Measurements from ENCODE around the gene OSBPL9. TPM values are rescaled to one million over a fixed set of nuclear protein-coding genes. Genes with fewer than 3 reads are reported as not detected.
"Not testable (repeated sequence)": the region's sequence is repeated elsewhere in the genome, so short reads cannot be mapped to it uniquely, and the experiment has no call there.

The OSBPL9 gene
- total RNA-seq, 4 donors from 2014 or later = 56.9 to 110 (median 78.3) TPM

DNA sequence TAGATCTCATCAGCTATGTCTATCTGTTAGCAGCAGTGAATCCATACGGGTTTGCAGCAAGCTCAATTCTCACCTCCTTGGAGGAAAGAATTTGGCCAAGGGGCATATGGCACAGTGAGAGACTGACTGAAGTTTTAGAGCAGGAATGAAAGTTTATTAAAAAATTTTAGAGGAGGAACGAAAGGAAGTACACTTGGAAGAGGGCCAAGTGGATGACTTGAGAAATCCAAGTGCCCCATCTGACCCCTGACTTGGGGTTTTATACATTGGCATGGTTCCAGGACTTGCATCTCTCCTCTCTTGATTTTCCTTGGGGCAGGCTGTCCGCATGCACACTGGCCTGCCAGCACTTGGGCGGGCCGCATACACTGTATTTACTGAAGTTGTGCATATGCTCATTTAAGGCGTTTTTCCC lies 9.2 kb upstream of the OSBPL9 start:
- WGBS, 2 donors (ENCODE audit: low coverage in 1 of 2) = 56 to 64% methylated on average over 5 to 6 of the region's 6 CpGs
- Histone ChIP-seq H3K9me3 (no peaks in the 10 kb centered on the region), H3K27me3 (no peaks in the 10 kb centered on the region), H3K27ac (no peak overlapping the region), H3K36me3 (no peaks in the 10 kb centered on the region), H3K4me3 (no peak overlapping the region), H3K4me1 (peaks cover 0 to 17% (median 0%) of the 10 kb centered on the region in 3 donors)
- ATAC-seq = no peak
- no peak for TF ChIP-seq POLR2A (IDR thresholded peaks at IDR 0.05)
- no peak for TF ChIP-seq EP300 (IDR thresholded peaks at IDR 0.05)

DNA sequence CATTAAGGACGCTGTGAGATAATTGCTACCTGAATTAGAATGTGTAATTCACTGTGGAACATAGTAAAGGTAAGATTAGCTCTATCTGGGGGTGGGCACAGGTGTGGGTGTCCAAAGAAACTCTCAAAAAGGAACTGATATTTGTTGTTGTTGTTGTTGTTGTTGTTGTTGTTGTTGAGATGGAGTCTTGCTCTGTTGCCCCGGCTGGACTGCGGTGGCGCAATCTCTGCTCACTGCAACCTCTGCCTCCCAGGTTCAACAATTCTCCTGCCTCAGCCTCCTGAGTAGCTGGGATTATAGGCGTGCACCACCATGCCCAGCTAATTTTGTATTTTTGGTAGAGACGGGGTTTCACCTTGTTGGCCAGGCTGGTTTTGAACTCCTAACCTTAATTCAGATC lies 6.8 kb upstream of the OSBPL9 start:
- H3K27me3 ChIP-seq, H3K4me3 ChIP-seq, H3K36me3 ChIP-seq, ATAC-seq, H3K9me3 ChIP-seq, H3K27ac ChIP-seq: not testable (repeated sequence)
- WGBS, 2 donors (ENCODE audit: low coverage in 1 of 2) = 85 to 96% methylated on average over 4 to 6 of the region's 6 CpGs
- peaks cover 0 to 35% (median 3%) of the 10 kb centered on the region in 3 donors for H3K4me1 ChIP-seq

DNA sequence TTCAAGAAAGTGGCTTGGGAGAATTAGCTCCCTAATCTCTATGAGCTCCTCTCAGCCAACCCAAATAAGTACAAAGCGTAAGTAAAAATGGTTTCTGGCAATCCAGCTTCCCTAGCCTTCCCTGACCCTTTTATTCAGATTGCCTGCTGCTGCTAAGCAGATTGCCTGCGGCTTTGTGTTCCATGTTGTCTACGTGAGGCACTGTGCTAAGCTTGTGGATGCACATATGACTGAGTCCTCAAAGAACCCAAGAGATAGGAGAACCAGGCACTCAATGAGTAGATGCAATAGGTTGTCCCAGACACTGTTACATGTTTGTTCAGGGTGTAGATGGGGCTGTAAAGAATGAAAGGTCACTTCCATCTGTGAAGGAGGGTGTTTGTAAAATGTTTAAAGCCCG lies 6.3 kb upstream of the OSBPL9 start:
- Histone ChIP-seq H3K9me3 (no peaks in the 10 kb centered on the region), H3K4me1 (peaks cover 0 to 35% (median 3%) of the 10 kb centered on the region in 3 donors), H3K27me3 (no peaks in the 10 kb centered on the region), H3K36me3 (no peaks in the 10 kb centered on the region), H3K27ac (no peak overlapping the region), H3K4me3 (no peak overlapping the region)
- WGBS, 2 donors (ENCODE audit: low coverage in 1 of 2) = 62 to 73% methylated on average over 2 to 3 of the region's 4 CpGs
- TF ChIP-seq, protein P1, sequence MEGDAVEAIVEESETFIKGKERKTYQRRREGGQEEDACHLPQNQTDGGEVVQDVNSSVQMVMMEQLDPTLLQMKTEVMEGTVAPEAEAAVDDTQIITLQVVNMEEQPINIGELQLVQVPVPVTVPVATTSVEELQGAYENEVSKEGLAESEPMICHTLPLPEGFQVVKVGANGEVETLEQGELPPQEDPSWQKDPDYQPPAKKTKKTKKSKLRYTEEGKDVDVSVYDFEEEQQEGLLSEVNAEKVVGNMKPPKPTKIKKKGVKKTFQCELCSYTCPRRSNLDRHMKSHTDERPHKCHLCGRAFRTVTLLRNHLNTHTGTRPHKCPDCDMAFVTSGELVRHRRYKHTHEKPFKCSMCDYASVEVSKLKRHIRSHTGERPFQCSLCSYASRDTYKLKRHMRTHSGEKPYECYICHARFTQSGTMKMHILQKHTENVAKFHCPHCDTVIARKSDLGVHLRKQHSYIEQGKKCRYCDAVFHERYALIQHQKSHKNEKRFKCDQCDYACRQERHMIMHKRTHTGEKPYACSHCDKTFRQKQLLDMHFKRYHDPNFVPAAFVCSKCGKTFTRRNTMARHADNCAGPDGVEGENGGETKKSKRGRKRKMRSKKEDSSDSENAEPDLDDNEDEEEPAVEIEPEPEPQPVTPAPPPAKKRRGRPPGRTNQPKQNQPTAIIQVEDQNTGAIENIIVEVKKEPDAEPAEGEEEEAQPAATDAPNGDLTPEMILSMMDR (IDR thresholded peaks at IDR 0.05) = no peak
- TF ChIP-seq EP300 (IDR thresholded peaks at IDR 0.05) (no peak), POLR2AphosphoS5 (IDR thresholded peaks at IDR 0.05) (no peak), POLR2A (IDR thresholded peaks at IDR 0.05) (no peak)
- no peak for ATAC-seq

DNA sequence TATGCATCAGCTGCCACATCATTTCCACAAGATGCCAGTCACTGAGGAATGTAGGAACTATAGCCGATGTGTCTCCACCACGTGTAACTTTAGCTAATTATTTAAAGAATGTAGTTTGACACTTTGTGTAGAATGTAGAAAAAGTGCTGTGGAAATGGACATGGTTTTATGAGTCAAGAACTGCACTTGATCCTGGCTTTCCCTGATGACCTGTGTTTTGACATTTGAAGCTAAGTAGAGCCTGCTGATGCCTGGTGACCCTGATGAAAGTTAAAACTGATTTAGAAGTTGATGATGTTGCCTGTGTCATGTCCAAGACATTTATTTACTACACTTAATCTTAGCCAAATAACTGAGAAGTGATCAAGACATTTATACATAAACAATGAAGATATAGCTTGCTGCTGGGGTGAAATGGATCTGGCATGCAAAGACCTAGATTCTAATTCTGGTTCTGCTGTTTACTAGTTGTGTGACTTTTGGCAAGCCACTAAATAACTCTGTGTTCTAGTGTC lies 4.4 kb upstream of the OSBPL9 start:
- Histone ChIP-seq H3K27me3 (no peaks in the 10 kb centered on the region), H3K36me3 (no peaks in the 10 kb centered on the region), H3K4me3 (no peak overlapping the region), H3K4me1 (peaks cover 0 to 44% (median 7%) of the 10 kb centered on the region in 3 donors), H3K27ac (peak overlapping the region in 3 of 4 donors; percentile 24 to 48 (median 46)), H3K9me3 (no peaks in the 10 kb centered on the region)
- 6 to 10% methylated on average over 2 of the region's 2 CpGs for WGBS, 2 donors (ENCODE audit: low coverage in 1 of 2)
- ATAC-seq = no peak
- no peak for TF ChIP-seq POLR2A (IDR thresholded peaks at IDR 0.05)
- TF ChIP-seq EP300 (IDR thresholded peaks at IDR 0.05) = no peak
- TF ChIP-seq, protein P1 (IDR thresholded peaks at IDR 0.05) = no peak
- no peak for TF ChIP-seq POLR2AphosphoS5 (IDR thresholded peaks at IDR 0.05)

DNA sequence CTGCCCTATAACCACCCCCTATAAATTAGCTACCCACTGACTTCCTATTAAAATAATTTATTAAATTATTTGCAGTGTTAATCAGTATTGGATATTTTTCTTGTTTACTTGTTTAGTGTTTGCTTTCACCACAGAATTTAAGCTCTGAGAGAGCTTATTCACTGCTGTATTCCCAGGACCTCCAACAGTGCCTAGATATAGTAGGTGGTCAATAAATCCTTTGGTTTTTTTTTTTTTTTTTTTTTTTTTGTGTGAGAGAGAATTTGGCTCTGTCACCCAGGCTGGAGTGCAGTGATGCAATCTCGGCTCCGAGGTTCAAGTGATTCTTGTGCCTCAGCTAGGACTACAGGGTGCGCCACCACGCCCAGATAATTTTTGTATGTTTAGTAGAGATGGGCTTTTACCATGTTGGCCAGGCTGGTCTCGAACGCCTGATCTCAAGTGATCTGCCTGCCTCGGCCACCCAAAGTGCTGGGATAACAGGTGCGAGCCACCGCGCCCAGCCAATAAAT lies 1.1 kb upstream of the OSBPL9 start:
- TF ChIP-seq POLR2AphosphoS5 (IDR thresholded peaks at IDR 0.05) = no peak
- TF ChIP-seq, protein P1 (IDR thresholded peaks at IDR 0.05) = no peak
- no peak for TF ChIP-seq EP300 (IDR thresholded peaks at IDR 0.05)
- no peak for TF ChIP-seq POLR2A (IDR thresholded peaks at IDR 0.05)
- Histone ChIP-seq H3K9me3 (no peaks in the 10 kb centered on the region), H3K27me3 (no peaks in the 10 kb centered on the region), H3K27ac (peak overlapping the region in 1 of 4 donors; percentile 94), H3K4me3 (peak overlapping the region in 1 of 2 donors; percentile 67), H3K4me1 (peaks cover 0 to 75% (median 7%) of the 10 kb centered on the region in 3 donors), H3K36me3 (no peaks in the 10 kb centered on the region)
- WGBS, 2 donors (ENCODE audit: low coverage in 1 of 2) = 94 to 95% methylated on average over 4 to 9 of the region's 10 CpGs
- ATAC-seq = no peak

DNA sequence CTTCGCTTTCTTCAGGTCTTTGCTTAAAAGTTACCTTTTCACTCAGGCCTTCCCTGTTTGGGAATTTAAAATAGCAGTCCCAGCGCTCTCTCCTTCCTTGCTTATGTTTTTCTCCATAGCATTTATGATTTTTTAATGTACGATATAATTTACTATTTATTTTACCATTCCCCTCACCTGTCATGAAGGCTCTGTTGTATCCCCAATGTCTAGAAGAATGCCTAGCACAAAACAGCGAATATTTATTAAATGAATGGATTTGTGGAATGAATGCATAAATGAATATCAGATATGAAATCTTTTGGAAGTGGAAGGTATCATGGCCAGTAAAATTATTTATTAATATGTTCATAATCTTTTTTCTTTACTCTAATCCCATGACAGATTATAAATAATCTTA lies 402 bp upstream of the OSBPL9 start:
- TF ChIP-seq EP300 (IDR thresholded peaks at IDR 0.05) = no peak
- TF ChIP-seq POLR2A (IDR thresholded peaks at IDR 0.05) = no peak
- TF ChIP-seq POLR2AphosphoS5 (IDR thresholded peaks at IDR 0.05) = no peak
- TF ChIP-seq, protein P1 (IDR thresholded peaks at IDR 0.05) = no peak
- no peak for ATAC-seq
- no peaks in the 10 kb centered on the region for H3K9me3 ChIP-seq
- peak overlapping the region; percentile 67 to 97 for H3K4me3 ChIP-seq
- H3K27me3 ChIP-seq = no peaks in the 10 kb centered on the region
- 48 to 54% methylated on average over 4 of the region's 4 CpGs for WGBS, 2 donors (ENCODE audit: low coverage in 1 of 2)
- peak overlapping the region in 3 of 4 donors; percentile 86 to 94 (median 93) for H3K27ac ChIP-seq
- H3K36me3 ChIP-seq = no peaks in the 10 kb centered on the region
- peaks cover 0 to 76% (median 7%) of the 10 kb centered on the region in 3 donors for H3K4me1 ChIP-seq
